K562 (cell line): ENCODE data around the gene CAMSAP2.

Experiments used
- CTCF ChIP-seq, 3 experiments: IDR thresholded peaks in 2 of 3; conservative IDR thresholded peaks in 1 of 3; 2 replicates each; pipeline ENCODE4 v1.5.1; 2011 to 2012; ENCODE audit warnings: low read length in 3 of 3, mild to moderate bottlenecking in 3 of 3, control low read depth in 2 of 3, improper control_type of control experiment in 1 of 3, inconsistent platforms in 1 of 3, low read depth in 1 of 3, mixed read lengths in 1 of 3, moderate library complexity in 1 of 3; ENCODE audit not compliant: insufficient read depth in 2 of 3
- E2F4 ChIP-seq: sonication (generic); formaldehyde crosslinking; IDR thresholded peaks from 2 replicates; pipeline ENCODE4 v1.8.0; 2022; ENCODE audit warnings: mild to moderate bottlenecking, low read depth, missing genetic modification reagents
- HEY1 ChIP-seq: fragments of 250-450 bp; sonication (Bioruptor Pico); IDR thresholded peaks from 2 replicates; pipeline ENCODE4 v1.5.0; 2020; ENCODE audit warnings: mild to moderate bottlenecking, moderate library complexity, borderline replicate concordance
- JUN ChIP-seq, 2 experiments: sonication (generic) in 1 of 2; formaldehyde crosslinking in 1 of 2; IDR thresholded peaks; 2 replicates each; pipeline versions ENCODE4 v1.6.1 to v1.8.0; 2012 to 2022; ENCODE audit warnings: borderline replicate concordance in 2 of 2, mild to moderate bottlenecking in 2 of 2, improper control_type of control experiment in 1 of 2, low read depth in 1 of 2, low read length in 1 of 2, missing genetic modification reagents in 1 of 2
- POLR2AphosphoS2 ChIP-seq: IDR thresholded peaks from 2 replicates; pipeline ENCODE4 v1.6.1; 2012; ENCODE audit warnings: low read length, improper control_type of control experiment
- POU5F1 ChIP-seq: fragments of 150-350 bp; IDR thresholded peaks from 2 replicates; pipeline ENCODE4 v1.6.1; 2014; ENCODE audit warnings: borderline replicate concordance, low read length, low read depth, mild to moderate bottlenecking; ENCODE audit not compliant: partially characterized antibody
- ZNF134 ChIP-seq: fragments of 250-450 bp; sonication (Bioruptor Pico); conservative IDR thresholded peaks from 2 replicates; pipeline ENCODE4 v1.4.0; 2020

- TF ChIP-seq POU5F1 (no peak), CTCF (IDR thresholded peaks at IDR 0.05 in 2 of 3, conservative IDR thresholded peaks at IDR 0.05 in 1 of 3; ENCODE audit: insufficient read depth in 2 of 3, low read depth in 1 of 3, low read length in 3 of 3) (no peak), HEY1 (no peak), JUN (IDR thresholded peaks at IDR 0.05; ENCODE audit: borderline replicate concordance, low read depth, low read length) (no peak), JUN (CRISPR knock-in tag; IDR thresholded peaks at IDR 0.05; ENCODE audit: borderline replicate concordance) (no peak), POLR2AphosphoS2 (no peak), E2F4 (CRISPR knock-in tag) (no peak), ZNF134 (CRISPR knock-in tag) (no peak)
Measured at GRCh38 chr1:200895443-200895789, 156.7 kb downstream of the CAMSAP2 start.
